IMR-90 (cell line): ENCODE results near the gene CPED1. TPM values are rescaled to one million over a fixed set of nuclear protein-coding genes. Genes with fewer than 3 reads are reported as not detected.

Experiments used
- ATAC-seq: fragments of 200-7000 bp; cut with Tn5 transposase; 2 replicates; pipeline ENCODE4 v1.9.1; 2020; ENCODE audit warnings: low read depth, mild to moderate bottlenecking, moderate library complexity
- BruUV-seq: library from RNA; stranded (reverse); fragments of 400-500 nt; replicated peaks from 2 replicates; lab custom pipeline; 2021; lab: Mats Ljungman, UMichigan
- CTCF ChIA-PET: fragments of 300-600 bp; formaldehyde crosslinking; extraction: SDS; loops from one replicate; lab custom pipeline; 2021; ENCODE audit warnings: antibody characterized with exemption; lab: Yijun Ruan, JAX
- POLR2A ChIA-PET: fragments of 300-600 bp; sonication (Branson Sonifier 250); formaldehyde crosslinking; loops from one replicate; lab custom pipeline; 2022; ENCODE audit warnings: antibody characterized with exemption; ENCODE audit not compliant: unreplicated experiment; lab: Charles Lee
- DNase-seq: peaks from one replicate; pipeline ENCODE4 v3.0.0; 2013
- H2AFZ ChIP-seq: replicated peaks from 2 replicates; pipeline ENCODE3; 2013; ENCODE audit warnings: low read length, mild to moderate bottlenecking; ENCODE audit not compliant: poor library complexity
- H2AK5ac ChIP-seq: 2 replicates; pipeline ENCODE4 v1.6.1; 2013; ENCODE audit warnings: low read depth, low read length, inconsistent platforms
- H2AK9ac ChIP-seq: replicated peaks from 2 replicates; pipeline ENCODE3; 2013; ENCODE audit warnings: mild to moderate bottlenecking, low read depth, low read length, moderate library complexity; ENCODE audit not compliant: poor library complexity
- H2BK120ac ChIP-seq: 2 replicates; pipeline ENCODE4 v1.6.1; 2013; ENCODE audit warnings: low read depth, low read length, inconsistent platforms
- H2BK15ac ChIP-seq: 3 replicates; pipeline ENCODE4 v1.6.1; 2013; ENCODE audit warnings: low read depth, low read length, inconsistent platforms
- H2BK20ac ChIP-seq: 2 replicates; pipeline ENCODE4 v1.6.1; 2013; ENCODE audit warnings: low read depth, mild to moderate bottlenecking, inconsistent platforms, low read length, moderate library complexity
- H2BK5ac ChIP-seq: 2 replicates; pipeline ENCODE4 v1.6.1; 2013; ENCODE audit warnings: mild to moderate bottlenecking, low read depth, low read length, inconsistent platforms; ENCODE audit not compliant: poor library complexity, severe bottlenecking
- H3K14ac ChIP-seq: replicated peaks from 2 replicates; pipeline ENCODE4 v1.6.1; 2013; ENCODE audit warnings: low read depth, low read length, inconsistent platforms
- H3K18ac ChIP-seq: 2 replicates; pipeline ENCODE4 v1.6.1; 2013; ENCODE audit warnings: low read depth, low read length, control low read depth
- H3K23ac ChIP-seq: 2 replicates; pipeline ENCODE4 v1.6.1; 2013; ENCODE audit warnings: low read depth, low read length, inconsistent platforms
- H3K27ac ChIP-seq: 2 replicates; pipeline ENCODE4 v1.5.1; 2013; ENCODE audit warnings: mild to moderate bottlenecking, control low read depth, low read length; ENCODE audit not compliant: insufficient read depth
- H3K27me3 ChIP-seq: 2 replicates; pipeline ENCODE4 v1.6.1; 2013; ENCODE audit warnings: low read length; ENCODE audit not compliant: control insufficient read depth, insufficient read depth
- H3K36me3 ChIP-seq: 2 replicates; pipeline ENCODE4 v1.6.1; 2013; ENCODE audit warnings: low read length, mixed read lengths; ENCODE audit not compliant: control insufficient read depth, insufficient read depth
- H3K4ac ChIP-seq: 2 replicates; pipeline ENCODE4 v1.6.1; 2013; ENCODE audit warnings: low read depth, low read length, inconsistent platforms
- H3K4me1 ChIP-seq: 2 replicates; pipeline ENCODE4 v1.6.1; 2013; ENCODE audit warnings: low read length, mixed read lengths; ENCODE audit not compliant: control insufficient read depth, insufficient read depth
- H3K4me2 ChIP-seq: 2 replicates; pipeline ENCODE4 v1.6.1; 2013; ENCODE audit warnings: low read depth, mild to moderate bottlenecking, control low read depth, low read length, moderate library complexity
- H3K4me3 ChIP-seq: 2 replicates; pipeline ENCODE4 v1.5.1; 2013; ENCODE audit warnings: low read depth, mild to moderate bottlenecking, control low read depth, low read length, moderate library complexity; ENCODE audit not compliant: insufficient read depth
- H3K56ac ChIP-seq: 2 replicates; pipeline ENCODE4 v1.6.1; 2013; ENCODE audit warnings: low read length, inconsistent platforms; ENCODE audit not compliant: insufficient read depth; ENCODE audit errors: extremely low read depth
- H3K79me1 ChIP-seq, 2 experiments: 2 replicates each; pipeline ENCODE4 v1.6.1; 2013; ENCODE audit warnings: low read length in 2 of 2, inconsistent platforms in 1 of 2, low read depth in 1 of 2
- H3K9ac ChIP-seq: 2 replicates; pipeline ENCODE4 v1.6.1; 2013; ENCODE audit warnings: low read depth, low read length, control low read depth
- H3K9me1 ChIP-seq: 2 replicates; pipeline ENCODE4 v1.6.1; 2013; ENCODE audit warnings: low read length, inconsistent platforms; ENCODE audit not compliant: insufficient read depth
- H3K9me3 ChIP-seq: 2 replicates; pipeline ENCODE4 v1.6.1; 2013; ENCODE audit warnings: low read length; ENCODE audit not compliant: control insufficient read depth, insufficient read depth
- H4K20me1 ChIP-seq: 2 replicates; pipeline ENCODE4 v1.6.1; 2013; ENCODE audit warnings: low read length, inconsistent platforms; ENCODE audit not compliant: insufficient read depth
- H4K5ac ChIP-seq: 2 replicates; pipeline ENCODE4 v1.6.1; 2013; ENCODE audit warnings: mild to moderate bottlenecking, low read depth, low read length, control low read depth
- H4K8ac ChIP-seq, 2 experiments: 2 replicates each; pipeline ENCODE4 v1.6.1; 2013; ENCODE audit warnings: low read depth in 2 of 2, low read length in 2 of 2, control low read depth in 1 of 2, inconsistent platforms in 1 of 2
- H4K91ac ChIP-seq: 2 replicates; pipeline ENCODE4 v1.6.1; 2013; ENCODE audit warnings: low read depth, low read length, inconsistent platforms; ENCODE audit not compliant: insufficient read depth
- BHLHE40 ChIP-seq: fragments of 150-350 bp; IDR thresholded peaks from 2 replicates; pipeline ENCODE4 v1.6.1; 2016; ENCODE audit warnings: mild to moderate bottlenecking, low read depth, low read length
- CEBPB ChIP-seq: IDR thresholded peaks from 2 replicates; pipeline ENCODE4 v1.6.1; 2012; ENCODE audit warnings: low read depth, low read length, improper control_type of control experiment
- FOS ChIP-seq: fragments of 150-350 bp; IDR thresholded peaks from 2 replicates; pipeline ENCODE4 v1.6.1; 2016; ENCODE audit warnings: low read depth, low read length
- NFE2L2 ChIP-seq: fragments of 150-350 bp; IDR thresholded peaks from 2 replicates; pipeline ENCODE4 v1.6.1; 2016; ENCODE audit warnings: low read depth, mild to moderate bottlenecking, low read length
- POLR2A ChIP-seq: IDR thresholded peaks from 2 replicates; pipeline ENCODE4 v1.6.1; 2012; ENCODE audit warnings: mild to moderate bottlenecking, low read depth, low read length
- WGBS, 2 experiments: methylation state at CpG; one replicate each; pipeline versions ENCODE4 v1.1.5 to v1.1.7; 2013; ENCODE audit warnings: missing lambda C conversion rate in 2 of 2; ENCODE audit not compliant: insufficient read length in 1 of 2; ENCODE audit errors: extremely low coverage in 2 of 2; 5-methylcytosine and 5-hydroxymethylcytosine counted together
- dilution Hi-C: fragments of 300-500 bp; cut with HindIII; formaldehyde crosslinking; loops from one replicate; pipeline ENCODE4 v1.14.3; 2018; ENCODE audit warnings: low sequenced_read_pairs; ENCODE audit not compliant: unreplicated experiment
- in situ Hi-C: fragments of 300-500 bp; cut with MboI; formaldehyde crosslinking; loops from 3 replicates; pipeline ENCODE4 v1.14.3; 2019; ENCODE audit warnings: low sequenced_read_pairs, inconsistent platforms, mixed read lengths
- intact Hi-C: fragments of 100-400 bp; cut with micrococcal nuclease; formaldehyde crosslinking; loops from 2 replicates; pipeline ENCODE4 v1.10.0; 2022
- polyA plus RNA-seq, 3 experiments: library from polyadenylated mRNA; depleted of rRNA; stranded (reverse); fragments of >200 nt; gene quantifications; 2 replicates each; pipeline ENCODE4 v1.2.3, GENCODE V29; 2012; ENCODE audit warnings: low replicate concordance in 1 of 3
- total RNA-seq: library from RNA; depleted of rRNA; stranded (reverse); fragments of >200 nt; gene quantifications from 2 replicates; pipeline ENCODE4 v1.2.3, GENCODE V29; 2012

The CPED1 gene
- total and polyA plus RNA-seq, 2 of the 4 experiments (the other 2 are of a cell fraction), result 31.2 to 96.8 TPM

DNA sequence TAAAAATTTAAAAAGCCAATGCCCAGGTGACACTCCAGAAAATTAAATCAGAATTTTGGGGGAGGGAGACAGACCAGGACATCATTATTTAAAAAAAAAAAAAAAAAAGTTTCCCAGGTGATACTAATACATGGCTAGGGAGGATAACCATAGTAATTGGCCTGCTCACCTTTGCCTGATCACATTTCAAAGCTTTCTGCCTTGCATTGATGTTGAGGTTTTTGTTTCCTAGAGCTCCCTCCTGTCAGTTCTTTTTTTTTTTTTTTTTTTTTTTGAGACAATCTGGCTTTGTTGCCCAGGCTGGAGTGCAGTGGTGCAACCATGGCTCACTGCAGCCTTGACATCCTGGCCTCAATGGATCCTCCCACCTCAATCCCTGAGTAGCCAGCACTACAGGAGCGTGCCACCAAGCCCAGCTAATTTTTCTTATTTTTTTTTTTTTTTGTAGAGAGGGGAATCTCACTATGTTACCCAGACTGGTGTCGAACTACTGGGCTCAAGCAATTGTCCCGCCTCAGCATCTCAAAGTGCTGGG lies 38.1 kb downstream of the CPED1 start:
- peak overlapping the region; percentile 67 for H2BK120ac ChIP-seq
- peak overlapping the region; percentile 95 for H2BK5ac ChIP-seq
- peak overlapping the region; percentile 77; the same call in 2 of the 3 replicates for H2BK15ac ChIP-seq
- CTCF ChIA-PET, result interaction anchor here (0.6 to 1.1 kb wide), 4 partner anchors 16 to 316 kb away, joined by 3 to 5 read pairs (median 4); no protein-coding TSS in a partner anchor
- DNase-seq (no peak), ATAC-seq (no peak)
- no peaks in the 10 kb centered on the region for H4K20me1 ChIP-seq
- H2AFZ ChIP-seq, result no peak overlapping the region
- no peak overlapping the region for H2BK20ac ChIP-seq
- H3K23ac ChIP-seq, result peak overlapping the region; percentile 64; the same call in 1 of the 2 replicates
- no peak overlapping the region for H3K4me2 ChIP-seq
- H3K4me3 ChIP-seq, result no peak overlapping the region
- H3K27ac ChIP-seq, result peak overlapping the region; percentile 47; the same call in 1 of the 2 replicates
- intact Hi-C loops (no loop called here), dilution Hi-C loops (no loop called here), in situ Hi-C loops (no loop called here)
- peak overlapping the region in 1 of 2 experiments; percentile 67; a peak in 2 of 4 replicates for H4K8ac ChIP-seq
- H4K91ac ChIP-seq, result peak overlapping the region; percentile 57
- no peaks in the 10 kb centered on the region for H3K27me3 ChIP-seq
- TF ChIP-seq BHLHE40 (no peak), POLR2A (no peak), CEBPB (no peak), NFE2L2 (no peak), FOS (no peak)
- no peaks in the 10 kb centered on the region for H3K36me3 ChIP-seq
- H3K9me1 ChIP-seq, result peaks cover 5% of the 10 kb centered on the region
- no TSS peak for BruUV-seq
- no peak overlapping the region for H2AK9ac ChIP-seq
- peaks cover 14% of the 10 kb centered on the region for H3K4me1 ChIP-seq
- no CpG with 5 or more reads among the region's 3 CpGs for WGBS, 2 experiments
- H3K9ac ChIP-seq, result no peak overlapping the region
- POLR2A ChIA-PET, result interaction anchor here (0.6 kb wide), 3 partner anchors 37 to 1000 kb away, joined by 3 to 9 read pairs (median 5); no protein-coding TSS in a partner anchor
- H3K14ac ChIP-seq, result no peak overlapping the region; the same call in 1 of the 2 replicates
- 0 out of 2 replicates have a peak overlapping the region, but pooled peaks have one; percentile 69 for H3K18ac ChIP-seq
- H3K4ac ChIP-seq, result peak overlapping the region; percentile 77
- H3K9me3 ChIP-seq, result no peaks in the 10 kb centered on the region
- no peak overlapping the region for H3K56ac ChIP-seq
- peak overlapping the region; percentile 70; the same call in 1 of the 2 replicates for H4K5ac ChIP-seq
- peak overlapping the region; percentile 77; the same call in 1 of the 2 replicates for H2AK5ac ChIP-seq
- peaks cover 22 to 56% of the 10 kb centered on the region in 2 experiments for H3K79me1 ChIP-seq
